Lower leg skin (tissue), 3 donors: ENCODE results near the gene TBX15.

ENCODE experiments used
- CTCF ChIP-seq, 3 donors: fragments of 450-650 bp; IDR thresholded peaks; one replicate each; pipeline ENCODE4 v1.5.1; 2016; ENCODE audit warnings: antibody characterized with exemption in 3 of 3, mild to moderate bottlenecking in 3 of 3, moderate library complexity in 2 of 3
- POLR2A ChIP-seq, 2 donors: fragments of 450-650 bp; IDR thresholded peaks; one replicate each; pipeline ENCODE4 v1.6.1; 2016 to 2017; ENCODE audit warnings: antibody characterized with exemption in 2 of 2, mild to moderate bottlenecking in 1 of 2, moderate library complexity in 1 of 2

GRCh38 chr1:118979754-118980575, 8.2 kb downstream of the TBX15 start:
- TF ChIP-seq CTCF (IDR thresholded peaks at IDR 0.05): no peak
- no peak for TF ChIP-seq POLR2A (IDR thresholded peaks at IDR 0.05)
